Cerebellar cortex (tissue), 1 donor: ENCODE measurements around the gene DMTF1.
A peak's percentile ranks its signal among the peaks of the same experiment; 100 is the strongest.
"Not testable (repeated sequence)": the region's sequence is repeated elsewhere in the genome, so short reads cannot be mapped to it uniquely, and the experiment has no call there.

Experiments used
- DNase-seq: peaks from one replicate; pipeline ENCODE4 v3.0.0-alpha.2; 2015; ENCODE audit warnings: low spot score

The DMTF1 gene

GRCh38 chr7:87225696-87226095, 73.4 kb downstream of the DMTF1 start:
- no peak for DNase-seq

DNA sequence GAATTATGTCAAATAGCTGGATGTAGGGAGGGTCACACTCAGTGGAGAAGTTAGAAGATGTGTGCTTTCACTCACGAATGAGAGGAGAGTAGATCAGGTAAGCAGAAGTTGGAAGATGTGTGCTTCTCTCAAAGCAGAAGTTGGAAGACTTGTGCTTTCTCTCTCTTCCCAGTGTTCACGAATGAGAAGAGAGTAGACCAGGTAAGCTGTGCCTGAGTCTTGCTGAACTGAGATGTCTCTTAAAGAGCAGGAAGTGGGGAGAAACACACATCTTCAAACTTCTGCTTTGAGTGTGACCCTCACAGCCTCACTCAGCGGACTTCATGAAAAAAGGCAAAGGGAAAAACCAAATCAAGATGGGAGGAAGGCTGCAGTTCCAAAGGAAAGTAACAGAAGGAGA, 74.2 kb downstream of the DMTF1 start:
- DNase-seq, result no peak

- peak; percentile 36 for DNase-seq
These were observed 79.0 kb downstream of the DMTF1 start for GRCh38 chr7:87231258-87231657.

DNA sequence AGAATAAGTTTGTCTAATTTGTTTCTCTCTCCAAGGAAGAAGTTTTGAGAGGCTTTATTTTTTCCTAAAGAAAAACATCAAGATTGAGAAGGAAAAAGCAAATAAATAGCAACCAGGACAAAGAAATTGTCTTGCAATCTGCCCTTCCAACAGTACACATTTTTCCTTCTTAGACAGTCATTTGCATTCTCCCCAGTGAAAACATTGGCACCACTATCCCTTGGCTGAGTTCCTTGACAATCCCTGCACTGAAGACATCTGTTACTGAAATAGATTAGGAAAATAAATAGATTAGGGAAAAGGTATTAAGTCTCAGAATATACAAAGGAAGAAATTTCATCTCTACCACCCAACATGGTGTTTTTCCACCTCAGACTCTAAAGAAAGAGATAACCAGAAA, 79.5 kb downstream of the DMTF1 start:
- peak; percentile 93 for DNase-seq

DNA sequence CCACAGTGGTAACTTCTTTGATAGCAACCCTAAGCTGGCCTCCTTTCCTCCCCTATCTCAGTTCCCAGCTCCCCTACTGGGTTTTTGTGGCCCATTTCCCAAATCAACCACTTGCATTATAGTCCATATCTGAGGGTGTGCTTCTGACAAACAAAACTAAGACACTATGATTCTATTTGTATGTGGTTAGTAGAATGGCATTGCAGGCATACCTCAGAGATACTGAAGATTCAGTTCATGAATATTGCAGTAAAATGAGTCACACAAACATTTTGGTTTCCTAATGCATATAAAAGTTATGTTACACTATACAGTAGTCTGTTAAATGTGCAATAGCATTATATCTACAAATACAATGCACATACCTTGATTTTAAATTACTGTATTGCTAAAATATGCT, 82.7 kb downstream of the DMTF1 start:
- DNase-seq, result no peak

DNA sequence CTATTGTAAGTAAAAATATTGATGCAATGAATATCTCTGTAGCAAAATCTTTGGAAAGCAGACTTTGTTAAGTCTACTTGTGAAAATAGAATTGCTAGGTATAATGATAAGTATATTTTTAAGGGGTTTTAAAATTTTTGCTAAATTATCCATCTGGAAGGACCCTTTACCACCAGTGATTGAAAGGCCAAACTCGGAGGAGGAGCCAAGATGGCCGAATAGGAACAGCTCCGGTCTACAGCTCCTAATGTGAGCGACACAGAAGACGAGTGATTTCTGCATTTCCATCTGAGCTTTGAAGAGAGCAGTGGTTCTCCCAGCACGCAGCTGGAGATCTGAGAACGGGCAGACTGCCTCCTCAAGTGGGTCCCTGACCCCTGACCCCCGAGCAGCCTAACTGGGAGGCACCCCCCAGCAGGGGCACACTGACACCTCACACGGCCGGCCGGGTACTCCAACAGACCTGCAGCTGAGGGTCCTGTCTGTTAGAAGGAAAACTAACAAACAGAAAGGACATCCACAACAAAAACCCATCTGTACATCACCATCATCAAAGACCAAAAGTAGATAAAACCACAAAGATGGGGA, 86.3 kb downstream of the DMTF1 start:
- not testable (repeated sequence) for DNase-seq

DNA sequence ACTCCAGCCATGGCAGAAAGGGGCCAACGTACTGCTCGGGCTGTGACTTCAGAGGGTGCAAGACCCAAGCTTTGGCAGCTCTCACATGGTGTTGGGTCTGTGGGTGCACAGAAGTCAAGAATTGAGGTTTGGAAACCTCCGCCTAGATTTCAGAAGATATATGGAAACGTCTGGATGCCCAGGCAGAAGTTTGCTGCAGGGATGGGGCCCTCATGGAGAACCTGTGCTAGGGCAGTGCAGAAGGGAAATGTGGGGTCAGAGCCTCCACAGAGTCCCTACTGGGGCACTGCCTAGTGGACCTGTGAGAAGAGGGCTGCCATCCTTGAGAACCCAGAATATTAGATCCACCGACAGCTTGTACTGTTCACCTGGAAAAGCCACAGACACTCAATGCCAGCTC, 93.4 kb downstream of the DMTF1 start:
- not testable (repeated sequence) for DNase-seq
